Fibroblast of skin of left quadriceps (primary cell): ENCODE measurements around the gene ENOX2.
A peak's percentile ranks its signal among the peaks of the same experiment; 100 is the strongest.
"Not testable (repeated sequence)": the region's sequence is repeated elsewhere in the genome, so short reads cannot be mapped to it uniquely, and the experiment has no call there.

Experiments
- DNase-seq, 2 experiments: peaks; one replicate each; pipeline ENCODE4 v3.0.0-alpha.2; 2013; ENCODE audit warnings: low read depth in 2 of 2

Gene ENOX2

GRCh38 chrX:130754353-130754752 lies 148.7 kb downstream of the ENOX2 start:
- DNase-seq = no peak

DNA sequence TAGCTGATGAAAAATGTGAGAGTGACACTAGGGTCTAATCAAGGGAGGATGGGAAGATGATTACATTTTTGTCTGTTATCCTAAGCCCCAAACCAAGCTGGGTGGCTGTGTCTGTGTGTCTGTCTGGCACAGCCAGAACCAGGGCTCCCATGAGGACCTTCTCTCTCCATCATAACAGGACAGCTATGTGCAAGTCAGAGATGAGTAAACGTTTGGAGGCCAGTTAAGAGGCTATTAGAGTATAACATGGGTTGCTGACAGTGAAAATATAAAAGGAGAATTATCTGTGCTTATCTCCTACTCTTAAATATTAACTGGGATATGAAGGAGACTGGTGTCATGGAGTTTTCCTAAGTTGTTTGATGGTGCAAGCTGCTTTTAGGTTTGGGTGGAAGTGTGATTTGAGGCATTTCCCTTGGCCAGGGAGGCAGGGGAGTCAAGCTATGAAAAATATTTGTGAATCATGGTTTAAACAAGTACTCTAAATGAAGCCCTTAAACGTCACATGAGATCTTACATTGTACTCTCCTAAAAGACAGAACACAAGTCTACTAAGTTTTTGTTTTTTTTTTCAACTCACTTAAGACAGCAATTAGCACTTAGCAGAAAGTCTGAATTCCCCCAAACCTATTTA lies 156.2 kb downstream of the ENOX2 start:
- DNase-seq = no peak

DNA sequence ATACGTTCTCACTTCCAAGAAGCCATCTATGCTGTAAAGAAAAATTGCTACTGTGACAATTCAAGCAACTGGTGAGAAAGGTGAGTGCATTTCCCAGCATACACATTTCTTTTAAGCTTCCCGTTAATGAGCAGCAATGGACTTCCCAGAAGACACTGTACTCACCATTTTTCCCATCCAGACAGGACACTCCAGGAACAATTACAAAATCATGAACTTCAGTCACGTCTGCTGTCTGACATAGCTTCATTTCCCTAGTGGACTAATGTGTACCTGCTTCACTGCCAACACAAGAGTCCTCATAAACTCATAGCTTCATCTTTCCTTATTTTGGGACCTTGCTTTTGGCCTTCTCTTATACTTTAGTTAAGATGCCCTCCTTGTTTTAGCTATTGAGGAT lies 156.9 kb downstream of the ENOX2 start:
- DNase-seq = no peak

- no peak for DNase-seq
Observed at GRCh38 chrX:130741584-130741983, 161.4 kb downstream of the ENOX2 start.

DNA sequence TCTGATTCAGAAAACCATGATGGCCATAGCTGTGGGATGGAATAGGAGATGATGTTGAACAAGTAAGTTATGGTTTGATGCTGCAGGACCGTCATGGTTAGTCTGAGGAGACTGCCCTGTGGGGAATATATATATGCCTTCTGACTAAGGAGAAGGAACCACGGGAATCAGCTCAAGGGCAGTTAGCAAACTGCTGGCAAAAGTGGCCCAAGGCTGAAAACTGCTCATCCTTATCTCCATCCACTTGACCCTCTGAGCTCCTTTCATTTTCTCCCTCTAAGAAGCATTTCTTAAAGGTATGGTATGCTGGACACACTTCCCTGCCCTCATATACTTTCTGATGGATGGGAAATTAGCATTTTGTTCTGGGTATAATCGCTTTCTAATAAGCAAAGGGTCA lies 161.9 kb downstream of the ENOX2 start:
- no peak for DNase-seq

- no peak for DNase-seq
Observed at GRCh38 chrX:130738638-130739195, 164.3 kb downstream of the ENOX2 start.

GRCh38 chrX:130734713-130735112 lies 168.3 kb downstream of the ENOX2 start:
- no peak for DNase-seq

GRCh38 chrX:130728208-130728607 lies 174.8 kb downstream of the ENOX2 start:
- no peak for DNase-seq

DNA sequence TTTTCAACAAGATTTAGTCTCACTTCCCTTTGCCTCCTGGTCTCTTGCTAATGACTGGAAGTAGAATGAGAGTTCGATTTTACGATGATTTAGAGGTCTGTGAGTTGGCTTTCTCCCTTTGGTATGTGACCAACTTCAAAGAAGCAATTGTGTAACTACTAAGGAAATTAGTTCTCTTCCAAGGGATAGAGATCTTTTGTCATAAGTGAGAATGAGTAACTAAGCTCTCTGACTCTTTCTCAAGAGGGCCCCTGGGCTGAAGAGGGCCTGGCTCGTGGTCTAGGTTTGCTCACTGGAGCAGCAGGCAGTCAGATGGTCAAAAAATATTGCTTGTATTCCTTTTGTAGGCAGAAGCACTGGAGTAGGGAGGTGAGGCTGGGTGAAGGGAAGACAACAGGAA lies 176.3 kb downstream of the ENOX2 start:
- DNase-seq = peak in 1 of 2 experiments; percentile 34

- no peak for DNase-seq
Observed at GRCh38 chrX:130725519-130725918, 177.5 kb downstream of the ENOX2 start.

DNA sequence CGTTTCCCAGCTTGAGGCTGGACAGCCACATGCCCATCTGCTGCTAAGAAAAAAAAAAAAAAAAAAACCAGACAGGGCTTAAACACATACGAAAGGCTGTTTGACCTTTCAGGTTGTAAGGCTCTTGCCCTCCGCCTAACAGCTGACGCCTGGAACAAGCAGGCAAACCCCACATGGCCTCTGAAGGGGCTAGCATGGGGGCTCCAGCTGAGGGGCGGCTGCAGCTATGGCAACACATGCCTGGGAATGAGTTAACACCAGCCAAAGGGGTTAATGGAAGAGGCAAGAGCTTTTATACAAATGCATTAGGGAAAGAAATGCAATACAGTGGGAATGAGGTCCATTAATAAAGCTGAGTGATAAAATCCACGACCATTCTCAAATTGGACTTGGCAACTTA lies 183.6 kb downstream of the ENOX2 start:
- no peak for DNase-seq

DNA sequence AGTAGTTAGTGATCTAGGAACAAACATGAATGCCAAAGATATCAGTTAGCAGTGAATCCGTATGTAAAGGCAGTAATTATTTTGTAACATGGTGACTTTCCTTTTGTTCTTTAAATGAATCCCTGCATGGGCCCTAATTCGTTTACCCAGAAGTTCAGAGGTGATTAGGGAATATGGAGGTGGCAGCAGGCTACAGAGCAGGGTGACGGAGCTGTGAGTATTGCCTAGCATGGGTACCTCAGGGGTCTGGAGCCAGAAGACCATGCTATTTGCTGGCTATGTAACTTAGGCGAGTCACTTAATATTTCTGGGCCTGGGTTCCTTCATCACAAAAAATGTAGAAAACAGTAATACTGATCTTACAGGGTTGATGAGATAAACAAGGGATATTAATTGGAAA lies 184.9 kb downstream of the ENOX2 start:
- no peak for DNase-seq

- no peak for DNase-seq
Observed at GRCh38 chrX:130716781-130717413, 186.1 kb downstream of the ENOX2 start.

GRCh38 chrX:130716346-130716745 lies 186.7 kb downstream of the ENOX2 start:
- no peak for DNase-seq

DNA sequence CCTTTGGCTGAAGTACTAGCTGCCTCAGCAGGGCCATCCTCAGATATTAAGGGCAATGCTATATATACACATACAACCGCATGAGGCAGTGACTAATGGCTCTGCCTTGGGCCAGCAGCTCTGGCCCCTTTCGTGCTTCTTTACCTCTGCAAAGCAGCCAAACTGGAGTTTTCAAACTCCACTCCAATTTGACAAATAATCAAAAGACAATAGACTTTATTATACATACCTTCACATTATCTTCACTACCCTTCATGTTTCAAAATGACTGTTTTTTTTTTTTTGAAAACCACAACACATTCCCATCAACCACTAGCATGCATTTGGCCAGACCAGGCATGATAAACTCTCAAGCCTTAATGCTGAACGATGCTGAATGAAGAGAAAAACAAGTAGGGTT lies 187.7 kb downstream of the ENOX2 start:
- DNase-seq = no peak

GRCh38 chrX:130714665-130715064 lies 188.3 kb downstream of the ENOX2 start:
- DNase-seq = no peak

DNA sequence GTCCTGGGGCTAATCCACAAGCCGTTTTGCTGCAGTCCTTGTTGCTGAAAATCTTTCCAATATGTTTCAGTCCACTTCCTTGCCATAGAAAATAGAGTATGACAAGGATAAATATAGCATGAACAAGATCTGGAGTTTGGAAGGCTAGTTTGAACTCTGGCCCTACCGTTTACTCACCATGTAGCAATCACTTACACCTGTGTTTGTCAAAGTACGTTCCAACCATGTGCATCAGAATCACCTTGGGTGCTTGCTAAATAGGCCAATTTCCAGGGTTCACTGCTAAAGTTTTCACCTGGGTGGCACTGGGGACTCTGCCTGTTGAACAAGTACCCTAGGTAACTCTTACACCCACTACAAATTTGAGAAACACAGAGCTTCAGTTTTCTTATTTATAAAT lies 188.9 kb downstream of the ENOX2 start:
- no peak for DNase-seq

DNA sequence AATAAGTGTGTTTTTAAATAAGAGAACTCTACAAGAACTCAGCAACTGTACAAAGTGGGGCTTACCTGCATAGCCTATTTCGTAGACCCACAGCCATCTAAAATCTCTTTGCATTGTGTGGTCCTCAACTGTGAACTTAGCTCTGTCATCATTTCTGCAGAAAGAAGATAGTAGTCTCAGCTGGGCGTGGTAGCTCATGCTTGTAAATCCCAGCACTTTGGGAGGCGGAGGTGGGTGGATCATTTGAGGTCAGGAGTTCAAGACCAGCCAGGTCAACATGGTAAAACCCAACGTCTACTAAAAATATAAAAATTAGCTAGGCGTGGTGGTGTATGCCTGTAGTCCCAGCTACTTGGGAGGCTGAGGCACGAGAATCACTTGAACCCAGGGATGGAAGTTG lies 193.8 kb downstream of the ENOX2 start:
- DNase-seq = not testable (repeated sequence)

- DNase-seq = no peak
Observed at GRCh38 chrX:130705591-130705990, 197.4 kb downstream of the ENOX2 start.

DNA sequence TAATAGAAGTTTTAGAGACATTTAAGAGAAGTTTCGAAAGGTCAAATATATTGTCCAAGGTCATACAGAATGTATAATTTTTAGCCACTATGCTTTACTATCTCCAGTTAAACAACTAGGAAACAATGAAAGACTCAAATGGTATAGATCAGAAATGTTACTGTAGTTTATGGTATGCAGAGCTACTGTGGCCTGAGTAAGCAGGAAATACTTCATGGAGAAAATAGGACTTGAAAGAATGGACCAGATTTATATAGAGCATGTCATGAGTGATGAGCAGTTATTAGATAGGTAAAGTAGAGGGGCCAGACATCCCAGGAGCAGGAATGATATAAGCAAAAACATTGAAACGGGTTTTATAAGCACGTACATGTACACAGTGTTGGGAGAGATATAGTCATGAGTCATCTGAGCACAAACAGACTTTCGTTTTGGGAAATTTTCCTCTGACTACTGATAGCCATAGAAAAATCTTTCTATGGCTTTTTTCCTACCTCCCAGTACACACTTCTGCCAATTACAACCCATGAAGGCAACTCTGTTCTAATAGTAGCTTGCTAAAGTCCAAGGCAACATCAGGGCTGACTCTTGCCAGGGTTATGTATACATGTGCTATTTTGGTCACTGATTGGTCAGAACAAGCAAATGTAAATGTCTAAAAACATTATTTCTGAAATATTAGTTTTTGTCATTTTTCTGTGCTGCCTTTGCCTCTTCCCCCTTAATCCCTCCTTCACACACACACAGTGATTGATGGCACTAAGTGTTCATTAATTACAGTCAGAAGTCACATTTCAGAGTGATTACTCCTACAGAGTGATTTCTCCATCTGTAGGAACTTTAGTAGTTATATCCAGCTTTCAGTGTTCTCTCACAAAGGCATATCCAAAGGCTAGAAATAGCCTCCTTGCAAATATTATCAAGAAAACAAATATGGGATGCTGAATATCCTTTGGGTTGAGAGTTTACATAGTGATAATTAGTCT lies 198.7 kb downstream of the ENOX2 start:
- no peak for DNase-seq

GRCh38 chrX:130702867-130703707 lies 199.9 kb downstream of the ENOX2 start:
- no peak for DNase-seq
